ENCODE results near the gene GDPGP1.
A peak's percentile ranks its signal among the peaks of the same experiment; 100 is the strongest.
"Not testable (repeated sequence)": the region's sequence is repeated elsewhere in the genome, so short reads cannot be mapped to it uniquely, and the experiment has no call there.

Gene GDPGP1

GRCh38 chr15:90261811-90262210 lies 27.8 kb downstream of the GDPGP1 start:
- peak; percentile 56 for DNase-seq (ENCODE audit: low read depth)

GRCh38 chr15:90262426-90262825 lies 28.4 kb downstream of the GDPGP1 start:
- no peak for DNase-seq (ENCODE audit: low read depth)

- no peak for DNase-seq (ENCODE audit: low read depth)
Observed at GRCh38 chr15:90264671-90265070, 30.7 kb downstream of the GDPGP1 start.

GRCh38 chr15:90265271-90266060 lies 31.5 kb downstream of the GDPGP1 start, which contains the start of gene NGRN:
TSS of gene NGRN (plus strand) at chr15:90265672. CDS start at chr15:90265713, 41 bp downstream.
- peak; percentile 93 for DNase-seq (ENCODE audit: low read depth)

- DNase-seq (ENCODE audit: low read depth): peak; percentile 29
Observed at GRCh38 chr15:90266061-90266431, 32.0 kb downstream of the GDPGP1 start.

GRCh38 chr15:90266485-90266884 lies 32.5 kb downstream of the GDPGP1 start:
- DNase-seq (ENCODE audit: low read depth): peak; percentile 39

- DNase-seq (ENCODE audit: low read depth): peak; percentile 3
Observed at GRCh38 chr15:90268415-90268814, 34.4 kb downstream of the GDPGP1 start.

GRCh38 chr15:90270502-90271150 lies 36.6 kb downstream of the GDPGP1 start:
- DNase-seq (ENCODE audit: low read depth): no peak

- DNase-seq (ENCODE audit: low read depth): no peak
Observed at GRCh38 chr15:90271459-90272166, 37.6 kb downstream of the GDPGP1 start.

GRCh38 chr15:90278467-90278866 lies 44.5 kb downstream of the GDPGP1 start:
- DNase-seq (ENCODE audit: low read depth): not testable (repeated sequence)

- DNase-seq (ENCODE audit: low read depth): not testable (repeated sequence)
Observed at GRCh38 chr15:90280743-90281142, 46.7 kb downstream of the GDPGP1 start.

GRCh38 chr15:90281637-90282036 lies 47.6 kb downstream of the GDPGP1 start:
- not testable (repeated sequence) for DNase-seq (ENCODE audit: low read depth)

GRCh38 chr15:90286678-90287077 lies 52.7 kb downstream of the GDPGP1 start:
- peak; percentile 39 for DNase-seq (ENCODE audit: low read depth)

- no peak for DNase-seq (ENCODE audit: low read depth)
Observed at GRCh38 chr15:90287101-90287500, 53.1 kb downstream of the GDPGP1 start.

- DNase-seq (ENCODE audit: low read depth): no peak
Observed at GRCh38 chr15:90287946-90288345, 53.9 kb downstream of the GDPGP1 start.

GRCh38 chr15:90291679-90292356 lies 57.8 kb downstream of the GDPGP1 start:
- DNase-seq (ENCODE audit: low read depth): no peak

- peak; percentile 34 for DNase-seq (ENCODE audit: low read depth)
Observed at GRCh38 chr15:90293040-90293810, 59.2 kb downstream of the GDPGP1 start.

- no peak for DNase-seq (ENCODE audit: low read depth)
Observed at GRCh38 chr15:90294159-90294558, 60.1 kb downstream of the GDPGP1 start.

- no peak for DNase-seq (ENCODE audit: low read depth)
Observed at GRCh38 chr15:90294601-90295269, 60.7 kb downstream of the GDPGP1 start.

GRCh38 chr15:90295270-90295648 lies 61.2 kb downstream of the GDPGP1 start:
- no peak for DNase-seq (ENCODE audit: low read depth)
